ENCODE results near the gene DHX8.

DHX8 gene

DNA sequence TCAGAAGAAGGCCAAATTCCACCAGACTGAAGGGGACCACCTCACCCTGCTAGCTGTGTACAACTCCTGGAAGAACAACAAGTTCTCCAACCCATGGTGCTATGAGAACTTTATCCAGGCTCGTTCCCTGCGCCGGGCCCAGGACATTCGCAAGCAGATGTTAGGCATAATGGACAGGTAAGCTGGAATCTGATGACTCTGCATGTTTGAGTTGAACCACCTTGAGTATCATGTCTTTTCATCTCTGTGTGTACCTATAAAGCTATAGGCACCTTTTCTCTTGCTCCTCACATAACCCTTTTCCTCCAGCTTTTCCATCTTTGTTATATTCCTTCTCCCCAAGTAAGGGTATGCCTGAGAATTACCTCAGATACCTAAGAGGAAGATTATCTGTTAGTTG is 37.6 kb downstream of the DHX8 start:
- DNase-seq (ENCODE audit: low read depth in 2 of 2, low spot score in 1 of 2) = no peak

GRCh38 chr17:43524945-43525575 is 41.3 kb downstream of the DHX8 start:
- DNase-seq (ENCODE audit: low read depth in 2 of 2, low spot score in 1 of 2) = no peak

DNA sequence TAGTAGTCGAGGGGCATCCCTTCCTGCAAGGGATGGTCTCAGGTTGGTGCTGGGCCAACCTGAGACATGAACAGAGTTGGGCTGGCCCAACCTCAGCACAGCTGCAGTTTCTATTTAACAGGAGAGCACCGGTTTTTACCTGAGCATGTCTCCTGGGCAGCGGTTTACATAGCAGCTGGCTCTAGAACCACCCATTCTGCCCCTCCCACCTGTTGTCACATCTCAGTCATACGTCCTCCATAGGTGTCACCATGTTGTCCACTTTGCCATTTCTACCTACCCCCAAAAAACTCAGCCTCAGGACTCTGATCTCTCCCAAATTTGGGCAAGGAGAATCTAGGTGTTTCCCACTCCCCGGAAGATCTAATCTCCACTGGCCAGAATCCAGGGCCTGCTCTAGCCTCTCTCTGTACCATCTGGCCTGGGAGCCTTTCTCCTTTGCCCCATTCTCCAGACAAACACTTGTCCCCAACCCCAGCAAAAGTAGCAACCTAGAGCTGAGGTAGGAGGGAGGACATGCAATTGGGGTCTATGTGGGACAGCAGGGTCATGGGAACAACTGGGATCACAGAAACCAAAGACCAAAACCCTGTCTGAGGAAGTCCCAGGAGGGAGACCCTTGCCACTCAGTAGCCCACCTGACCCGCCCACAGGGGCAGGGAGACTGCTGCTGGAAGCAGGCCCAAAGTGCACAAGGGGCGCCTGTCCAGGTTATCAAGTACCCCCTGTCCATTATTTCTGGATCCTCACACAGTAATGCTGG is 43.3 kb downstream of the DHX8 start:
- DNase-seq (ENCODE audit: low read depth in 2 of 2, low spot score in 1 of 2) = no peak

DNA sequence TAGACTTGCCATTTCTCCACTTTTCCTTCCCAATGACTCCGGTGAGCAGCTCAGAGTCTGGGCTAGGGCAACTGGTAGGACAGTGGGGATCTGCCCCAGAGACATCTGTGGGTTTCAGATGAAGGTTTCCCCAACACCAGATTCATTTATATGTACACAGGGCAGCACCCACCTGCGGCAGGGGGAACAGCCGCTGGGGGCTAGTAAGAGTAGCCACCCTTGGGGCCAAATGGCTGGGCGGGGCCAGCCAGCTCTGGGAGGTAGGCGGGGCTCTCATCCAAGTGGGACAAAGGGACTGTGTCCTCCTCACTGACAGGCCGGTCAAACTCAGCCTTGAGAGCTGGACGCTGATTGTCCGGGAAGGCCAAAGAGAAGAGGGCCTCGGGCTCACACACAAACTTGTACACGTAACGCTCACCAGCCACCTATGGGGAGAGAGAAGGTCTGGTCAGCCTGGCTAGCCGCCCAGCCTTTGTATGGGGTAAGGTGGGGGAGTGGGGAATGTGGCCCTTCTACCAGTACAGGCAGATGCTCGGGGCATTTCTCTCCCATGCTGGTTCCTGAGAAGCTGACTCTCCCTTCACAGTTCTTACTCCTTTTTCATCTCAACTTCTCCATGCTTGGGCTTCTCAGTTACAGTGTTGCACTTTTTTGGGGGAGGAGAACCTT is 44.7 kb downstream of the DHX8 start:
- no peak for DNase-seq (ENCODE audit: low read depth in 2 of 2, low spot score in 1 of 2)

GRCh38 chr17:43528988-43529814 is 45.4 kb downstream of the DHX8 start:
- no peak for DNase-seq (ENCODE audit: low read depth in 2 of 2, low spot score in 1 of 2)

DNA sequence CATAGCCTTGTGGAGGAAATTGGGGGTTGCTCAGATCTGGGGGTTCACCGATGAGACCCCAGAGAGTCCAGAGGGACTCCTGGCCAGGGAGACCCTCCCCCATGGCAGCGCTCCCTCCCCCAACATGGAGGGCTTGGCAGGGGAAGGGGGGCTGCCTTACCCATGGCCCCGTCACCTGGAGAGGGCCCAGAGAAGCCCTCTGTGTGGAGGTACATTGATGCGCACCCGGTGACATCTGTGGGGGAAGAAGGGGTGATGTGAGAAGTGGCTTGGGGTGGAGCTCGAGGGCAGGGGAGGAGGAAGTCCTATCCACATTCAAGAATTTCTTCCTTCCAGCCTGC is 46.1 kb downstream of the DHX8 start:
- no peak for DNase-seq (ENCODE audit: low read depth in 2 of 2, low spot score in 1 of 2)

- no peak for DNase-seq (ENCODE audit: low read depth in 2 of 2, low spot score in 1 of 2)
Observed at GRCh38 chr17:43530288-43531081, 46.7 kb downstream of the DHX8 start.

DNA sequence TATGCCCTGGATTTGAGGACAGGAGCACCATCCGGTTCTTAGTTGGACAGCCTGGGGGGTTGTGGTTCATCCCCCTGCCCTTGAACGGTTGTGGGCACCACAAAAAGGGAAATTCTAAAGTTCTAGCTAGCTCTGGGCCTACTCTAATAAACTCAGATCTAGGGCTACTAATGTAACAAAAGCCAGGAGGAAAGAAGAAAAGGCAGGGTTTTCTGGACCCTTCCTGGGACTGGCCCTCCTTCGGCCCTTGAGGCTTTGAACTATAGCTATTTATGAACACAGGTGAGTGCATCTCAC is 47.3 kb downstream of the DHX8 start:
- no peak for DNase-seq (ENCODE audit: low read depth in 2 of 2, low spot score in 1 of 2)

DNA sequence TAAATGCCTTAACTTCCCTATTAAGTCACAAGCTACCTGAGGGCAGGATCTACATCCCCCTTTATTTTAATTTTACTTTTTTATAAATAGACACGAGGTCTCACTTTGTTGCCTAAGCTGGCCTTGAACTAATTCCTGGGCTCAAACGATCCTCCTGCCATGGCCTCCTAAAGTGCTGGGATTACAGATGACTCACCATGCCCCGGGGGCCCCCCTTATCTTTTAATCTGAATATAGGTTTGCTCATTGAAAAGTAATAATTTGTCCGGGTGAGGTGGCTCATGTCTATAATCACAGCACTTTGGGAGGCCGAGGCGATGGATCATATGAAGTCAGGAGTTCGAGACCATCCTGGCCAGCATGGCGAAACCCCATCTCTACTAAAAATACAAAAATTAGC is 48.2 kb downstream of the DHX8 start:
- no peak for DNase-seq (ENCODE audit: low read depth in 2 of 2, low spot score in 1 of 2)

DNA sequence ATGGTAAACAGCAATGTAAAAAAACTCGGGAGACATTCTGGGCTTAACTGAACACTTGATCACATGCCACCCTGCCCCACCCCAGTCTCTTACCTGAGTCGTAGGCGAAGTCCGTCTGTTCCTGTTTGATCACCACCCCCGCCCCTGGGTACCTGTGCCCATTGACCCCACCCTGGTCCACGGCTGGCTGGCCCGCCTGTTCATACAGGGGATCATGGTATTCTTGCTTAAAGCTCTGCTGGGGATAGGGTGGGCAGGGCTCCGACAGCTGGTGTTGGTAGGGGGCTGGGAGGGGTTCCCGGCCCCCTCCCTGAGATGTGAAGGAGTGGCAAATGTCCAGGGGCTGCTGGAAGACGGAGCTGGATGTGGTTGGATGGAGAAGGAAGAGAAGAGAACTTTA is 48.8 kb downstream of the DHX8 start:
- DNase-seq (ENCODE audit: low read depth in 2 of 2, low spot score in 1 of 2) = no peak

DNA sequence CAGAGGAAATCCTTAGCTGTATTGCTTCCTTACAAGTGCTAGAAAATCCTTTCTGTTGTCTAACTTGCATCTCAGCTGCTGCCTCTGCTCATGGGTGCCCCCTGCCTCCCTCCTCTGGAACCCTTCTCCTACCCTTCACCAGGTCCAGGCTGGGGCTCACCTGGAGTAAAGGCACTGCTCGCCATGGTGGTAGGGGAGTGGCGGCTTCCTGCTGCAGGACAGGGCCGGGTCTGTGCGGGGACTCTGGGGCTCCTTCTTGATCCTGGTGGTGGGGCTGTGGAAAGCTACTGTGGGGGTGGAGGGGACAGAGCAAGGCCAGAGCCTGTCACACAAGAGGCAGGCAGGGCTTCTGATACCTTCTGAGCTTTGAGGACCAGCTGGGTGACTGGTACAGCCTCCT is 49.9 kb downstream of the DHX8 start:
- DNase-seq (ENCODE audit: low read depth in 2 of 2, low spot score in 1 of 2) = no peak

DNA sequence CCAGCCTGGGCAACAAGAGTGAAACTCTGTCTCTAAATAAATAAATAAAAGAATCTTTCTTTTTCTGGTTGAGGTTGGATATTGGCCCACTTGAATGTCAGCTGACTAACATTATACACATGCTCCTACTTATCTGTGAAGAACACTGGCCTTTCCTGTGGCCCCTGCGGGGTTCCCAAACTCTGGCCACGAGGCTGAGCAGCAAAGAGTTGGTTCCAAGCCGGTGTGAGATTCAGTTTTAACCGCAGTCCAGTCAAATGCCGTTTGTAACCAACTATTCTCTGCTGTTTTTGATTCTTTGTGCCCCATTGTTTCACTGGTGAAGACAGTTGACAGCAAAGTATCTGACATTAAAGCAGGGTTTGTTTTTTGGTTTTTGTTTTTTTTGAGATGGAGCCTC is 51.1 kb downstream of the DHX8 start:
- DNase-seq (ENCODE audit: low read depth in 2 of 2, low spot score in 1 of 2) = no peak

- DNase-seq (ENCODE audit: low read depth in 2 of 2, low spot score in 1 of 2) = no peak
Observed at GRCh38 chr17:43536236-43536992, 52.6 kb downstream of the DHX8 start.

GRCh38 chr17:43540821-43541674 is 57.3 kb downstream of the DHX8 start:
- no peak for DNase-seq (ENCODE audit: low read depth in 2 of 2, low spot score in 1 of 2)

- no peak for DNase-seq (ENCODE audit: low read depth in 2 of 2, low spot score in 1 of 2)
Observed at GRCh38 chr17:43542859-43543258, 59.1 kb downstream of the DHX8 start.

DNA sequence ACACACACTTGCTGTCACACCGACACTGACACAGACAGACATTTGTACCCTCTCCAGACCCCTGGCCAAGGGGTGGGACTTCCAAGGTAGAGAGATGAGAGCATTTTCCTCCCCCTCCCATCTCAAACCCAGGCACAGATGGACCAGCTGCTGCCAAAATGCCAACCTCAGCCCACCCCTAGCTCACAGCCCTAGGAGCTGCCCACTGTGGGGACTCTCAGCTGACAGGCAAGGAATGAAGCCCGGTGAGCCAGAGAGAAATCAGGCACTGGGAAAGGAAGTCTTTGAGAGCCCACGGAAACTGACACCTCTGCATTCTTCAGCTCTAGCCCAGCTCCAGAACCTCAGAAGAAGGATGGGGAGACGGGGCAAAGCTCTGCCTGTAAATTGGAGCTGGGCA is 59.5 kb downstream of the DHX8 start:
- no peak for DNase-seq (ENCODE audit: low read depth in 2 of 2, low spot score in 1 of 2)

DNA sequence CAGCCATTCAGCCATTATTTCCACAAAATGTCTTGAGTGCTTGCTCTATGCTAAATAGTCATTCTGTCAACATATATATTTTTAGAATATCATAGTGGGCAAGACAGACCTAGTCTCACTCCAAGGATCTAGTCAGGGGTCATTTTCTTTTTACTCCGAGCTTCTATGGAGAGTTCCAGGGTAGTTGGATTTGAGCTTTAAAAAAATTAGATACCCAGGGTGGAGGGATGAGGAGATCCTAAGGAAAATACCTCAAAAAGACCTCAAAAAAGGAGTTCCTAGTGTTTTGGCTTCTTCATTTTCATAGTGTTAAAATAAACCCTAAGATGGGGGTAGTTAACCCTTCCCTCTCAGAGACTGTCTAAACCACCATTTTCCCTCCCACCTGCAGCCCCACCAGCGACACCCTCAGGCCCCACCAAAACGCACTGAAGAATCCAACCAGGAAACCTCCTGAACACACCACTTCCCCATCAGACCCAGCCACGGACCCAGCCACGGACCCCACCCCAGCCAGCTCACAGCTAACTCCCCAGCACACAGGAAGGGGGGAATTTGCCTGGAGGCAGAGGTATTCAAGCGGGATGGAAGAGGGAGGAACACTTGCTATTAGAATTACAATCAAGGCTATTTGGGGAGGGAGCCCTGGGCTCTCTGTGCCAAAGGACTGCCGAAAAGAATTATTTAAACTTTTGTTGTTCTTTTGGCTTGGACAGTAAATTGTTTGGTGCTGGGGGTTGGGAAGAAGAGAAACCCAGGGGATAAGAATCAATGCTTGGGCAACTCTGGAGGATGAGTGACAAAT is 60.2 kb downstream of the DHX8 start:
- DNase-seq (ENCODE audit: low read depth in 2 of 2, low spot score in 1 of 2) = no peak

- no peak for DNase-seq (ENCODE audit: low read depth in 2 of 2, low spot score in 1 of 2)
Observed at GRCh38 chr17:43545383-43545632, 61.5 kb downstream of the DHX8 start.
